ENCODE measurements around the gene CAPNS2. TPM values are rescaled to one million over a fixed set of nuclear protein-coding genes. Genes with fewer than 3 reads are reported as not detected.

The CAPNS2 gene
- total and polyA plus RNA-seq, 2 of the 8 experiments (the other 6 are each of a cell fraction or from before 2014, with no cell fraction given) = not detected

GRCh38 chr16:55543472-55543871, 23.0 kb upstream of the CAPNS2 start (continued):
- TF ChIP-seq SIN3A (conservative IDR thresholded peaks at IDR 0.05 in 1 of 2, IDR thresholded peaks at IDR 0.05 in 1 of 2; ENCODE audit: low read depth in 1 of 2, low read length in 2 of 2) = no peak
- no peak for TF ChIP-seq MAFK (IDR thresholded peaks at IDR 0.05; ENCODE audit: low read depth, low read length)
- no peak for TF ChIP-seq CTBP2 (IDR thresholded peaks at IDR 0.05; ENCODE audit: borderline replicate concordance, insufficient read depth, insufficient read length, low read length)
- TF ChIP-seq SP2 (IDR thresholded peaks at IDR 0.05; ENCODE audit: low read length) = no peak
